Esophagus squamous epithelium (tissue), 4 donors: ENCODE data around the gene DSCAML1.

Experiments
- CTCF ChIP-seq, 6 experiments: fragments of 450-650 bp in 4 of 6; fragments of 200-600 bp in 2 of 6; sonication (generic) in 2 of 6; IDR thresholded peaks; one replicate each; pipeline ENCODE4 v1.5.1; 2016 to 2019; ENCODE audit warnings: antibody characterized with exemption in 6 of 6, mild to moderate bottlenecking in 4 of 6, moderate library complexity in 4 of 6
- POLR2A ChIP-seq, 4 donors: fragments of 450-650 bp; IDR thresholded peaks; one replicate each; pipeline ENCODE4 v1.6.1; 2017; ENCODE audit warnings: antibody characterized with exemption in 4 of 4, mild to moderate bottlenecking in 4 of 4, moderate library complexity in 3 of 4

- TF ChIP-seq CTCF (IDR thresholded peaks at IDR 0.05) (no peak), POLR2A (IDR thresholded peaks at IDR 0.05) (no peak)
Measured at GRCh38 chr11:117535850-117536411, 261.1 kb downstream of the DSCAML1 start.
